Testis (tissue), 3 donors: ENCODE results near the gene BEND3. TPM values are rescaled to one million over a fixed set of nuclear protein-coding genes. Genes with fewer than 3 reads are reported as not detected.

Experiments used
- DNase-seq: peaks from one replicate; pipeline ENCODE4 v3.0.0-alpha.2; 2019
- H3K27ac ChIP-seq, 2 donors: fragments of 200-600 bp; sonication (generic); one replicate each; pipeline ENCODE4 v1.5.1; 2019
- H3K27me3 ChIP-seq: fragments of 200-600 bp; sonication (generic); one replicate; pipeline ENCODE4 v1.5.1; 2019
- H3K36me3 ChIP-seq: fragments of 200-600 bp; sonication (generic); one replicate; pipeline ENCODE4 v1.5.1; 2017; ENCODE audit warnings: low read depth; ENCODE audit errors: missing control alignments
- H3K4me1 ChIP-seq: fragments of 200-600 bp; sonication (generic); one replicate; pipeline ENCODE4 v1.5.1; 2019
- H3K4me3 ChIP-seq, 2 donors: fragments of 200-600 bp; sonication (generic); one replicate each; pipeline ENCODE4 v1.5.1; 2017 to 2019
- H3K9me3 ChIP-seq: fragments of 200-600 bp; sonication (generic); one replicate; pipeline ENCODE4 v1.5.1; 2017
- CTCF ChIP-seq, 3 experiments: fragments of 450-650 bp in 2 of 3; fragments of 200-600 bp in 1 of 3; sonication (generic) in 1 of 3; IDR thresholded peaks; one replicate each; pipeline ENCODE4 v1.5.1; 2016 to 2019; ENCODE audit warnings: antibody characterized with exemption in 3 of 3, mild to moderate bottlenecking in 2 of 3, moderate library complexity in 1 of 3
- POLR2A ChIP-seq: fragments of 450-650 bp; IDR thresholded peaks from one replicate; pipeline ENCODE4 v1.6.1; 2017; ENCODE audit warnings: antibody characterized with exemption, mild to moderate bottlenecking, moderate library complexity
- WGBS, 2 donors: methylation state at CpG; one replicate each; pipeline ENCODE4 v1.1.5; 2018; 5-methylcytosine and 5-hydroxymethylcytosine counted together
- intact Hi-C: fragments of 100-400 bp; cut with DNase I; formaldehyde crosslinking; loops from one replicate; pipeline ENCODE4 v1.15.1; 2023; ENCODE audit warnings: low total_unique reads
- polyA plus RNA-seq: library from polyadenylated mRNA; stranded (reverse); fragments of 350-450 nt; fragmentation: Illumina TruSeq; extraction: RNeasy Lipid Tissue Mini Kit (QIAGEN cat#74804); gene quantifications from one replicate; pipeline ENCODE4 v1.2.3, GENCODE V29; 2014; ENCODE audit warnings: low read depth, low replicate concordance; ENCODE audit not compliant: insufficient read depth
- total RNA-seq, 2 donors: library from RNA; depleted of rRNA; stranded (reverse); fragments of >200 nt; gene quantifications; one replicate each; pipeline ENCODE4 v1.2.3, GENCODE V29; 2016

BEND3 gene
- total and polyA plus RNA-seq, 3 donors from 2014 or later = 3.7 to 7.6 (median 6.9) TPM

DNA sequence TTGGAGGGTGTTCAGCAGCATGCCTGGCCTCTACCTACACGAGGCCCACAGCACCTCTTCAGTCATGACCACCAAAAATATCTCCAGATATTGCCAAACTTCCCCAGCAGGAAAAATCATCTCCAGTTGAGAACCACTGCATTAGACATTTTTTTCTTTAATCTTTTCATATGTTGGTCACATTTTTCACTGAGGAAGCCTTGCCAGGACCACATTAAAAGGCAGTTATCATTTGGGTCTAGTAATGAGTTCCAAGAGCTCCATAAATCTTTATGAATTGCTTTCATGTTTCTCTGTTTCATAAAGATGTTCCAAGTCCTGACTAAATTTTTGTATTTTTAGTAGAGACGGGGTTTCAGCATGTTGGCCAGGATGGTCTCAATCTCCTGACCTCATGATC is 58.5 kb downstream of the BEND3 start:
- Histone ChIP-seq H3K4me3 (no peak overlapping the region), H3K27ac (no peak overlapping the region), H3K4me1 (no peaks in the 10 kb centered on the region), H3K27me3 (no peaks in the 10 kb centered on the region), H3K36me3 (no peaks in the 10 kb centered on the region), H3K9me3 (no peaks in the 10 kb centered on the region)
- 64 to 68% methylated on average over 2 of the region's 2 CpGs for WGBS, 2 donors
- TF ChIP-seq CTCF (IDR thresholded peaks at IDR 0.05) (no peak), POLR2A (no peak)
- intact Hi-C loops = no loop called here
- no peak for DNase-seq

DNA sequence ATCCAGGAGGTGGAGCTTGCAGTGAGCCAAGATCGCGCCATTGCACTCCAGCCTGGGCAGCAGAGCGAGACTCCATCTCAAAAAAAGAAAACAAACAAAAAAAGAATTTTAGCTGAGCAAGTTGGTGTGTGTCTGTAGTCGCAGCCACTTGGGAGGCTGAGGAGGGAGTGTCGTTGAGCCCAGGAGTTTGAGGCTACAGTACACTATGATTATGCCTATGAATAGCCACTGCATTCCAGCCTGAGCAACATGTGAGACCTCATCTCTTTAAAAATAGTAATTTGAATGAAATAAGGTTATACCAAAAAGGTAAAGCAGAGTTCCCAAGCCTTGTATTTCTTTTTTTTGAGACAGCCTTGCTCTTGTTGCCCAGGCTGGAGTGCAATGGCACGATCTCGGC is 67.5 kb downstream of the BEND3 start:
- Histone ChIP-seq H3K4me3 (no peak overlapping the region), H3K27ac (no peak overlapping the region), H3K9me3 (no peaks in the 10 kb centered on the region), H3K27me3 (no peaks in the 10 kb centered on the region), H3K4me1 (no peaks in the 10 kb centered on the region), H3K36me3 (no peaks in the 10 kb centered on the region)
- intact Hi-C loops = no loop called here
- 92 to 98% methylated on average over 7 of the region's 7 CpGs for WGBS, 2 donors
- DNase-seq = no peak
- TF ChIP-seq POLR2A = no peak
- TF ChIP-seq CTCF (IDR thresholded peaks at IDR 0.05) = no peak

DNA sequence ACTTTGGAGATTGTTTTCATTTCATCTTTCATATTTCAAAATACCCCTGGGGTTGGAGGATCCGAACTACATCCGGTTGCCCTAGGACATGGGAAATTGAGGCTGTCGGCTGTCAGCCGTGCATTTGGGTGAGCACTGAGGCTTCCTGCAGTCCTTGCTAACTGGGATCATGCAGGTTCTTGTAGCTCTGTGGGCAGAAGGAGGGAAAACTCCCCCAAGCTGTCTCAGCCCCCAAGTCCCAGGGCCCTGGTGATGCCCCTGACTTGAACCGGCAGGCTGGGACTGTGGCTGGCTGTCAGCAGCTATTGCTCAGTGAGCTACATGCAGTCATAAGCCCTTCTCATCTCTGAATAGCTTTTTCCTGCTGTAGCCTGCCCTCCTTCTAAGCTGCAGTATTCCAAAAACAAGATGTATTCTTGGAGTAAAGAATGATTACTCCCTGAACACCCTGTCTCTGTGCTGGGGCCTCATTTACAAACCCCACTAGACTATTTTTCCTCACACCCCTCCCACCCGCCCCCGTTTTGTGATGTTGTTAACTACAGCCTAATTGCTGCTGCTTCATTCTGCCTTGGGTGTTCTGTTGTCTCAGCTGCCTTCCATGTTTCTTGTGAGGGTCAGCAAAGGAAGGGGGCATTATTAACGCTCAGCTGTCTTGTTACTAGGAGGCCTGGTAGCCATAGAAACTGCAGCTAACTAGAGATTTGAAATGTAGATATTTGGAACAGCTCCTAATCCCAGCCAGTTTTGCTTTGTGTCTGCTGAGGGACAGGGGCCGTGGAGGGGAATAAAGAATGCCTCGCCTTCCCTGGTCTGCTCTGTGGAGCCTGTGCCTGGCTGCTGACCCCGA is 69.3 kb downstream of the BEND3 start:
- Histone ChIP-seq H3K36me3 (no peaks in the 10 kb centered on the region), H3K27ac (no peak overlapping the region), H3K4me1 (no peaks in the 10 kb centered on the region), H3K27me3 (no peaks in the 10 kb centered on the region), H3K4me3 (no peak overlapping the region), H3K9me3 (no peaks in the 10 kb centered on the region)
- DNase-seq = no peak
- intact Hi-C loops = no loop called here
- 52 to 60% methylated on average over 11 of the region's 11 CpGs for WGBS, 2 donors
- TF ChIP-seq POLR2A = no peak
- no peak for TF ChIP-seq CTCF (IDR thresholded peaks at IDR 0.05)

DNA sequence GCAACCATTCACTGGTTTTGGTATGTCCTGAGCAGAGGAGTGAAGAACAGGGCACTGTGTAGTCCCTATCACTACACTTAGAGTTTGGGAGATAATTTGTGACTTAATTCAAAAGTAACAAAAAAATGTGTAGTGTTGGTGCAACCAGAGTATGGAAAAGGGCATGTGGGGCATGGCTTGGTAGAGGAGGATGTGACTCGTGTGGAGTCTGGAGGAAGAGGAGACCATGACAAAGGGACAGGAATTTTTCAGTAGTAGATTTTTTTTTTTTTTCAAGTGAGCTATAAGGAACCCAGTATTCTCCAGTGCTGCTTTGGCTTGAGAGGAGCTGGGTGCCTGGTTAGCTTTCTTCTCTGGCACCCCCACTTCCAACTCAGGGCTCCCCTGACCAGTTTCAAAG is 82.2 kb downstream of the BEND3 start:
- intact Hi-C loops = no loop called here
- H3K9me3 ChIP-seq = no peaks in the 10 kb centered on the region
- WGBS, 2 donors = 65 to 85% methylated on average over 1 of the region's 1 CpG
- no peaks in the 10 kb centered on the region for H3K36me3 ChIP-seq
- no peak overlapping the region for H3K27ac ChIP-seq
- no peak overlapping the region for H3K4me3 ChIP-seq
- H3K27me3 ChIP-seq = no peaks in the 10 kb centered on the region
- TF ChIP-seq CTCF (IDR thresholded peaks at IDR 0.05) (no peak), POLR2A (no peak)
- no peak for DNase-seq
- H3K4me1 ChIP-seq = peaks cover 13% of the 10 kb centered on the region

GRCh38 chr6:107032051-107032450 is 83.3 kb downstream of the BEND3 start:
- Histone ChIP-seq H3K27ac (no peak overlapping the region), H3K4me1 (peaks cover 13% of the 10 kb centered on the region), H3K36me3 (no peaks in the 10 kb centered on the region), H3K27me3 (no peaks in the 10 kb centered on the region), H3K9me3 (no peaks in the 10 kb centered on the region), H3K4me3 (no peak overlapping the region)
- no peak for TF ChIP-seq CTCF (IDR thresholded peaks at IDR 0.05)
- TF ChIP-seq POLR2A = no peak
- WGBS, 2 donors = 71 to 79% methylated on average over 2 of the region's 2 CpGs
- no peak for DNase-seq
- intact Hi-C loops = no loop called here
